Kidney epithelial cell (primary cell): Measurements from ENCODE around the gene ENO3. TPM values are rescaled to one million over a fixed set of nuclear protein-coding genes. Genes with fewer than 3 reads are reported as not detected.

ENCODE experiments used
- DNase-seq: peaks from one replicate; pipeline ENCODE4 v3.0.0-alpha.2; 2010; ENCODE audit warnings: low read depth
- H3K27me3 ChIP-seq: 2 replicates; pipeline ENCODE4 v1.6.0; 2011; ENCODE audit warnings: low read length; ENCODE audit not compliant: control insufficient read depth, insufficient read depth
- H3K36me3 ChIP-seq: 2 replicates; pipeline ENCODE4 v1.5.1; 2011; ENCODE audit warnings: low read length; ENCODE audit not compliant: control insufficient read depth, insufficient read depth
- H3K4me3 ChIP-seq: 2 replicates; pipeline ENCODE4 v1.5.1; 2011; ENCODE audit warnings: low read depth, mild to moderate bottlenecking, control low read depth, low read length
- CTCF ChIP-seq: IDR thresholded peaks from 2 replicates; pipeline ENCODE4 v1.5.1; 2011; ENCODE audit warnings: mild to moderate bottlenecking, moderate library complexity, low read length, control low read depth, inconsistent platforms; ENCODE audit not compliant: insufficient read depth, poor library complexity, severe bottlenecking
- total RNA-seq: library from RNA; depleted of rRNA; stranded (reverse); fragments of >200 nt; gene quantifications from 2 replicates; pipeline ENCODE4 v1.2.3, GENCODE V29; 2015

ENO3 gene
- total RNA-seq, 1 donor from 2014 or later = 3.5 TPM

GRCh38 chr17:4948166-4948930 is 2.6 kb upstream of the ENO3 start, which contains the start of gene PFN1:
TSS of gene PFN1 (minus strand) at chr17:4948530. CDS start at chr17:4948394, 136 bp downstream.
- TF ChIP-seq CTCF = no peak
- peak within 1 kb of the TSS; percentile 91 for H3K4me3 ChIP-seq
- DNase-seq = no peak

GRCh38 chr17:4948931-4949320 is 2.0 kb upstream of the ENO3 start:
- no peak for DNase-seq
- peaks cover 1% of the 10 kb centered on the region for H3K36me3 ChIP-seq
- no peak for TF ChIP-seq CTCF
- peak overlapping the region; percentile 91 for H3K4me3 ChIP-seq
- H3K27me3 ChIP-seq = no peaks in the 10 kb centered on the region

More at GRCh38 chr17:4948166-4948930, 2.6 kb upstream of the ENO3 start, which contains the start of gene PFN1:
- Histone ChIP-seq H3K36me3 (peaks cover 1% of the 10 kb centered on the region), H3K27me3 (no peaks in the 10 kb centered on the region)

GRCh38 chr17:4949321-4950074 is 1.4 kb upstream of the ENO3 start:
- no peak for DNase-seq
- no peaks in the 10 kb centered on the region for H3K27me3 ChIP-seq
- TF ChIP-seq CTCF = no peak
- H3K4me3 ChIP-seq = peak overlapping the region; percentile 91
- H3K36me3 ChIP-seq = peaks cover under 1% of the 10 kb centered on the region

GRCh38 chr17:4950075-4950745 is 709 bp upstream of the ENO3 start:
- no peaks in the 10 kb centered on the region for H3K27me3 ChIP-seq
- H3K4me3 ChIP-seq = peak overlapping the region; percentile 34
- TF ChIP-seq CTCF = no peak
- DNase-seq = no peak
- H3K36me3 ChIP-seq = no peaks in the 10 kb centered on the region

GRCh38 chr17:4951486-4951885 is 567 bp downstream of the ENO3 start:
- H3K27me3 ChIP-seq = no peaks in the 10 kb centered on the region
- TF ChIP-seq CTCF = no peak

More at GRCh38 chr17:4951486-4951885, 567 bp downstream of the ENO3 start:
- H3K36me3 ChIP-seq = no peaks in the 10 kb centered on the region
- H3K4me3 ChIP-seq = no peak overlapping the region
- no peak for DNase-seq
